ENCODE data around the gene DPYD.

DPYD gene

DNA sequence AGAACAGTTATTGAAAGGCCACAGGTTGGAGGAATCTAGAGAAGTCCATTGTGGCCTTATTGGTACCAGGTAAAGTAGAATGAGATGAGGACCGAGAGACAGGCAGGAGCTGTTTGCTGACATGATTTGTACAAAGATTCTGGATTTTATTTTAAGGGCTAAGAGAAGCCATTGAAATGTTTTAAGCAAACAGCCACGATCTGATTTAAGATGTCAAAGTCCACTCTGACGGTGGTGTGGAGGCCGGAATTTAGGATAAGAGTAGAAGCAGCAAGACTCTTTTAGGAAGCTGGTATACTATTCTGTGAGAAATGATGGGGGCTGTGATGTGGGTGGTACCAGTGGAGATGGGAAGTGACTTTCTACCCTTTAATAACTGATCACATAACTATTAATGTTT is 418.5 kb downstream of the DPYD start:
- TF ChIP-seq, protein P1, sequence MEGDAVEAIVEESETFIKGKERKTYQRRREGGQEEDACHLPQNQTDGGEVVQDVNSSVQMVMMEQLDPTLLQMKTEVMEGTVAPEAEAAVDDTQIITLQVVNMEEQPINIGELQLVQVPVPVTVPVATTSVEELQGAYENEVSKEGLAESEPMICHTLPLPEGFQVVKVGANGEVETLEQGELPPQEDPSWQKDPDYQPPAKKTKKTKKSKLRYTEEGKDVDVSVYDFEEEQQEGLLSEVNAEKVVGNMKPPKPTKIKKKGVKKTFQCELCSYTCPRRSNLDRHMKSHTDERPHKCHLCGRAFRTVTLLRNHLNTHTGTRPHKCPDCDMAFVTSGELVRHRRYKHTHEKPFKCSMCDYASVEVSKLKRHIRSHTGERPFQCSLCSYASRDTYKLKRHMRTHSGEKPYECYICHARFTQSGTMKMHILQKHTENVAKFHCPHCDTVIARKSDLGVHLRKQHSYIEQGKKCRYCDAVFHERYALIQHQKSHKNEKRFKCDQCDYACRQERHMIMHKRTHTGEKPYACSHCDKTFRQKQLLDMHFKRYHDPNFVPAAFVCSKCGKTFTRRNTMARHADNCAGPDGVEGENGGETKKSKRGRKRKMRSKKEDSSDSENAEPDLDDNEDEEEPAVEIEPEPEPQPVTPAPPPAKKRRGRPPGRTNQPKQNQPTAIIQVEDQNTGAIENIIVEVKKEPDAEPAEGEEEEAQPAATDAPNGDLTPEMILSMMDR (IDR thresholded peaks at IDR 0.05; ENCODE audit: insufficient read depth, low read length, poor library complexity, severe bottlenecking) = no peak
- TF ChIP-seq EZH2phosphoT487 (conservative IDR thresholded peaks at IDR 0.05; ENCODE audit: low read length) = no peak
- Histone ChIP-seq H3K4me2 (ENCODE audit: low read depth, low read length, poor library complexity, severe bottlenecking) (no peak overlapping the region), H3K27me3 (ENCODE audit: low read length) (no peaks in the 10 kb centered on the region), H3K9me2 (replicated peaks; ENCODE audit: insufficient read depth, low read length) (no peaks in the 10 kb centered on the region), H3K36me3 (ENCODE audit: low read length) (no peaks in the 10 kb centered on the region), H3K27ac (ENCODE audit: low read depth, low read length) (no peak overlapping the region), H4K20me1 (ENCODE audit: low read depth, low read length) (no peaks in the 10 kb centered on the region), H3K9me3 (ENCODE audit: insufficient read depth, low read length) (no peaks in the 10 kb centered on the region), H3F3A (ENCODE audit: insufficient read depth) (no peaks in the 10 kb centered on the region), H2AFZ (ENCODE audit: low read depth, low read length, severe bottlenecking) (no peak overlapping the region), H3K9ac (ENCODE audit: low read length) (no peak overlapping the region), H3K4me3 (ENCODE audit: insufficient read depth, low read length, poor library complexity, severe bottlenecking) (no peak overlapping the region), H3K79me2 (ENCODE audit: insufficient read depth, low read length) (no peaks in the 10 kb centered on the region)

DNA sequence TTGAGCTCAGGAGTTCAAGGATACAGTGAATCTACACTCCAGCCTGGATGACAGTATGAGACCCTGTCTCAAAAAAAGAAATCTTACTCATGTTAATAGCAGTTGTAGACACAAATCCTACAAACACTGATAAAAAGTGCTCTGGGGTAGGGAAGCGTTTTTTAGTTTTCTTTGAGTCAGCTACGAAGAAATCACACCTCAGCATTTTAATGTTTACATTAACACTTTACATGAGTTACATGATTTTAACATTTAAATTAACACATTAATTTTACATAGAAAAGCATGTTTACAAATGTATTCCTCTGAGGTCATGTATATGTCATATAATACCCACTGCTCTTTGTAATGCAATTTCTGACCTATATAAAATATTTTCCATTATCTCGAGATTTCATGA is 419.2 kb downstream of the DPYD start:
- Histone ChIP-seq H3K27ac (ENCODE audit: low read depth, low read length) (no peak overlapping the region), H3K36me3 (ENCODE audit: low read length) (no peaks in the 10 kb centered on the region), H3K27me3 (ENCODE audit: low read length) (no peaks in the 10 kb centered on the region), H3K4me3 (ENCODE audit: insufficient read depth, low read length, poor library complexity, severe bottlenecking) (no peak overlapping the region), H3K9me2 (replicated peaks; ENCODE audit: insufficient read depth, low read length) (no peaks in the 10 kb centered on the region), H3K79me2 (ENCODE audit: insufficient read depth, low read length) (no peaks in the 10 kb centered on the region), H3K9me3 (ENCODE audit: insufficient read depth, low read length) (no peaks in the 10 kb centered on the region), H4K20me1 (ENCODE audit: low read depth, low read length) (no peaks in the 10 kb centered on the region), H3F3A (ENCODE audit: insufficient read depth) (no peaks in the 10 kb centered on the region), H2AFZ (ENCODE audit: low read depth, low read length, severe bottlenecking) (no peak overlapping the region), H3K9ac (ENCODE audit: low read length) (no peak overlapping the region), H3K4me2 (ENCODE audit: low read depth, low read length, poor library complexity, severe bottlenecking) (no peak overlapping the region)
- TF ChIP-seq, protein P1 (IDR thresholded peaks at IDR 0.05; ENCODE audit: insufficient read depth, low read length, poor library complexity, severe bottlenecking) = no peak
- TF ChIP-seq EZH2phosphoT487 (conservative IDR thresholded peaks at IDR 0.05; ENCODE audit: low read length) = no peak

DNA sequence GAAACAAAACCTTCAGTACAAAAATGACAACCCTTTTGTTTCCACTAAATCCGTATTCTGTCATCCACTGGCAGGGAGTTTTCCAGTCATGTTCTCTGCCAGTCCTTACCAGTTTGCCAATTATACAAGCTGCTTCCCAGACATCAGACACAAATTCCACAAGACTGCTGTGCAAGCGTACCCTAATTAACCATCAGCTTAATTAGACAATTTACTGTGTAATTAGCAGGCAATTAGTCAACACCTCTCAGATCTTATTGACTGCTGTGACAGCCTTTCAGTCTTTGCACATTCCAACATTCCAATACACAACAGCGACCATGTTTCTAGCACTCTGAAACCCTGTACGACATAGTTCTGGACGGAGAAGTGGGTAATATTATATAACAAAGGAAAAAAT is 420.1 kb downstream of the DPYD start:
- no peak overlapping the region for H3K9ac ChIP-seq (ENCODE audit: low read length)
- no peaks in the 10 kb centered on the region for H3K27me3 ChIP-seq (ENCODE audit: low read length)
- H3F3A ChIP-seq (ENCODE audit: insufficient read depth) = no peaks in the 10 kb centered on the region
- no peak overlapping the region for H3K4me3 ChIP-seq (ENCODE audit: insufficient read depth, low read length, poor library complexity, severe bottlenecking)
- no peak overlapping the region for H2AFZ ChIP-seq (ENCODE audit: low read depth, low read length, severe bottlenecking)
- H3K79me2 ChIP-seq (ENCODE audit: insufficient read depth, low read length) = no peaks in the 10 kb centered on the region
- TF ChIP-seq EZH2phosphoT487 (conservative IDR thresholded peaks at IDR 0.05; ENCODE audit: low read length) = no peak
- TF ChIP-seq, protein P1 (IDR thresholded peaks at IDR 0.05; ENCODE audit: insufficient read depth, low read length, poor library complexity, severe bottlenecking) = no peak
- no peaks in the 10 kb centered on the region for H4K20me1 ChIP-seq (ENCODE audit: low read depth, low read length)
- no peak overlapping the region for H3K4me2 ChIP-seq (ENCODE audit: low read depth, low read length, poor library complexity, severe bottlenecking)
- no peak overlapping the region for H3K27ac ChIP-seq (ENCODE audit: low read depth, low read length)
- no peaks in the 10 kb centered on the region for H3K9me2 ChIP-seq (replicated peaks; ENCODE audit: insufficient read depth, low read length)
- no peaks in the 10 kb centered on the region for H3K36me3 ChIP-seq (ENCODE audit: low read length)
- H3K9me3 ChIP-seq (ENCODE audit: insufficient read depth, low read length) = no peaks in the 10 kb centered on the region

All from SU-DHL-6 (cell line).